HG03280 (cell line): ENCODE data around the gene CPM.

ENCODE experiments used
- ATAC-seq: cut with Tn5 transposase; IDR thresholded peaks from one replicate; pipeline ENCODE4 v1.9.1; 2021; ENCODE audit warnings: mild to moderate bottlenecking, moderate library complexity; ENCODE audit not compliant: unreplicated experiment

CPM gene

GRCh38 chr12:68880660-68881325, 52.2 kb downstream of the CPM start:
- no peak for ATAC-seq

GRCh38 chr12:68878846-68879245, 54.1 kb downstream of the CPM start:
- ATAC-seq = no peak

DNA sequence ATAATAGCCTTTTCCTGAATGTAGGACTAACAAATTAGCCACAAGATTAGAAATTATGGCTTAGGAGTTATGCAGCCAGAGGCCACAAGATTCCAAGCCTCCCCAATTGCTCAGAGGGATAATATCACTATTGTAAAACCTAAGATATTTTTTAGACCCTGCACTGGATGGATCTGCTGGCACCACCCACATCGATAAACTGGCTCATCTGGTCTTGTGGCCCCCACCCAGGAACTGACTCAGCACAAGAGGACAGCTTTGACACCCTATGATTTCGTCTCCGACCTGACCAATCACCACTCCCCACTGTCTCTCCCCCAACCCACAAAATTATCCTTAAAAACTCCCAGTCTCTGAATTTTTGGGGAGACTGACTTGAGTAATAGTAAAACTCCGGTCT, 54.7 kb downstream of the CPM start:
- ATAC-seq = no peak

DNA sequence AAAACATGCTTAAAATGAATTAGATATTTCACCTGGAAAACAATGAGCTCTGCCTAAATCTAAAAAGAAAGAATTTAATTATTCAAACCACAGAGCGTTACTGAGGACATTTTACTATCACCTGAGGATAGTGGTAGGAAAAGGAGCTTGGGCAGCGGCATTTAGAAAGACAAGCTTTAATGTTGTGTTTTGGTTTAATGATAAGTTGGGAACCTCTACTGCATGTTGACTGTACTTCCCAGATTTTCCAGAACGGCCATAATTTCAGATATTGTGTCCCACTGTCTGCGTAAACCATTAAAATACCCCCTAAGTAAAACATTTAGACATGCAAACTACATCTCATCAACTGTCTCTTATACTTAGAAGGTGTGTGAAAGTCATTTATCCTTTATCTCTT, 55.4 kb downstream of the CPM start:
- no peak for ATAC-seq

GRCh38 chr12:68876461-68876860, 56.5 kb downstream of the CPM start:
- ATAC-seq = no peak

- ATAC-seq = no peak
These were observed 59.7 kb downstream of the CPM start for GRCh38 chr12:68873316-68873715.

- no peak for ATAC-seq
These were observed 61.0 kb downstream of the CPM start for GRCh38 chr12:68871921-68872320.

GRCh38 chr12:68871396-68871795, 61.6 kb downstream of the CPM start:
- ATAC-seq = no peak

DNA sequence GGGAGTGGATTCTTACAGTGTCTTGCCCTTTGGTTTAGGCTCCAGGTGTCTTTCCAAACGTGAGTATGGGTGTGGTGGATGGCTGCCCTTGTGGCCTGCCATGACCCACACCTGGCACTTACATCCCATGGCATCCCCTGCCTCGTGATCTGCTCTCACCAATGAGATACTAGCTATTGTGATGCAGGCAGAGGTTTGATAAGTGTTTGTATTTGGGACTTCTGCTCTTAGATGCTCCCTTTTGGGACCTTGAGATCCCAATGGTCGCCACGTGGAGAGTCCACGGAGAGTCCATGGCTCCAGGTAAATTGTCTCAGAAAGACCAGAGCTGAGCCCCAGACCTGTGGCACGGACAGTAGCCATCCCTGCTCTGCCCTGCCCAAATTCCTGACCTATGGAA, 62.5 kb downstream of the CPM start:
- ATAC-seq = no peak

DNA sequence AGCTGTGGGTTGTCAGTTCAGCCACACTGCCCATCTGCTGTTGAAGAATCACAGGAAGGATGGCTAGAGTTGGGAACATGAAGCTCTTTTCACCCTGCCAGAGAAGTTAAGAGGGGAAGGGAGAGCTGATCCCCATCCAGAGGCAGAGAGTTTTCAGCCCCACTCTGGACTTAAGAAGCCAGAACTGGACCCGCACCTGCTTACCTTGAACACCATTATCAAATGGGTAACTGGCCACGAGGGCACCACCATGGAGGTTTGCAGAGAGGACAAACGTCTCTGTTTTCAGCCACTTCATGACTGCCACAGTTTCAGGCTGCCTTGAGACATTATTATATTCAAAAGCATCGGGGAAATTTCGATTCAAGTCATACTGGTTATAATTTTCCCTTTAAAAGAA, 63.0 kb downstream of the CPM start:
- no peak for ATAC-seq

- no peak for ATAC-seq
These were observed 64.8 kb downstream of the CPM start for GRCh38 chr12:68868043-68868790.

GRCh38 chr12:68867606-68868005, 65.4 kb downstream of the CPM start:
- no peak for ATAC-seq

DNA sequence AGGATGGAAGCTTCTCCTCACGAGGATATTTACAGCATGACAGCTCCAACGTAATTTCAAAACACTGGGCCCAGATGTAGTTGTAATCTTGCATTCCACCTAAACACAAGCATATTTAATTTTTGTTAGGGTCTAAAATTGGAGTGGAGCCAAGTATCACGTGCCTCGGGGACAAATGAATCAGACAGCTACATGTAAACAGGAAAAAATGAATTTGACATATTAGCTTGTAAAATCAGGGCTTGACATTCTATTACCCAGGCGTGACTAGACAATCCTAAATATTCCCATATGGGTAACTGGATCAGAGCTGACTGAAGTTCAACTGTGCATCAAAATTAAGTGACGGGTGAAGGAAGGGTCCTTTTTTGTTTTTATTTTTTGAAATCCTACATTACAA, 66.0 kb downstream of the CPM start:
- no peak for ATAC-seq

DNA sequence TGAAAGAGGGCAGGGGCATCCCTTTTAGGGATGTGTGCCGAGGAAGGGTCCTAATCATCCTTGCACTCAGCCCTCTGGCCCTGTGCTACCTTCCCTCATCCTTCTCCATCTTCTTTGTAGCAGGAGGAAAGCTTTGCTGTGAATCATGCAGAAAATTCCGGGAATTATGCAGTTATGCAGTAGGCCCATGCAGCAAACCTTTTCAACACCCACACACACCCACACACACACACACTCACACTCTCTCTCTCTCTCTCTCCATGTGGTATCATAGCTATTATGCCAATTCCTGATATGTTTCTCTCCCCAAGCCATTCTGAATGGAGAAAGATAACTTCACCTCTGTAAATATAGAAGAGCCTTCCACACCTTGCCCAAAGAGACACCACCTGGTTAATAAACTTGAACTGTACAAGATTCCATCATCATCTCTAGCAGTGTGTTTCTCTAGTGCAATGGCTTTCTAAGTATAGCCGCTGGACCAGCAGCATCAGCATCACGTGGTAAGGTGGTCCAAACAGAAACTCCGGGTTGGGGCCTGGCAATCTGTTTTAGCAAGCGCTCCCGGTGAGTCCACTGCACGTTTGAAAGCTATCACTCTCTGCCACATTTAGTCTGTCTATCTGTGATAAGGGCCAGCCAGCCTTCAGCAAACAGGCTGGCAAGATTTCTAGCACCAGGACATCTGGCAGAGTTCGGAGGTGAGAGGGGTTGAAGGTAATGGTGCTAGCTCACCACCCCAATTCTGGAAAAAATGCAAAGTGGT, 67.4 kb downstream of the CPM start:
- no peak for ATAC-seq

GRCh38 chr12:68864604-68865003, 68.4 kb downstream of the CPM start:
- no peak for ATAC-seq

- ATAC-seq = peak; percentile 92
These were observed 69.0 kb downstream of the CPM start for GRCh38 chr12:68863886-68864454.

- no peak for ATAC-seq
These were observed 69.7 kb downstream of the CPM start for GRCh38 chr12:68863109-68863770.

DNA sequence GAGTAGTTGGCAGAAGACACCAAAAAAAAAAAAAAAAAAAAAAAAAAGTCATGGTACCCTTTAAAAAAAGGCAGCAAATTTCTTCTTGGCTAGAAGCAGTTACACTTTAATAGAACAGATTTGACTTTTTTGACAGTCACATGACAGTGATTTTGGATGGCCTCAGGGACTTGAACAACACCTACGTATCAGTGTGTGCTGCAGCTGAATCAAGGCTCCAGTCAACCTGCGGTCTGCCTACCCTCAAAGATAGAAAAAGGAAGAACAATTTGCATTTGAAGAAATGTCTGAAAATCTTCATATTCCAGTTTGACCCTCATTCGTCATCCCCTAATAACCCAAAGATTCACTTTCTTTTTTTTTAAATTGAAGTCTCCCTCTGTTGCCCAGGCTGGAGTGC, 71.1 kb downstream of the CPM start:
- no peak for ATAC-seq

DNA sequence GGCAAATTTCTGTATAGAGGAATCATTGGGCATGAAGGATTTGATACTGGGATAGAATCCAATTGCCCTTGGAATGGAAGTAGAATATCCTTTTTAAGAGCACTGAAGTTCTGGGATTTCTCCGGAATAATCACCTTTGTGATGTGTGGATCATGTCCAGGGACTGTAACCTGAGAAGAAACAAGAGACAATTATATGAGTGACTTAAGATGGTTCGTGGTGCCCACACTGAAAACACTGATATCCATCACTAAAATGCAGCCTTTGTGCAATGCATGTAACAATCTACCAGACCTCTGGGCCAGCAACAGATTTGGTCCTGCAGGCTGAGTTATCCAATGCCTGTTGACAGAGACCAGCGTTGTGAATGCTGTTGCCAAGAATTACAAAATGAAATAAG, 76.5 kb downstream of the CPM start:
- no peak for ATAC-seq

DNA sequence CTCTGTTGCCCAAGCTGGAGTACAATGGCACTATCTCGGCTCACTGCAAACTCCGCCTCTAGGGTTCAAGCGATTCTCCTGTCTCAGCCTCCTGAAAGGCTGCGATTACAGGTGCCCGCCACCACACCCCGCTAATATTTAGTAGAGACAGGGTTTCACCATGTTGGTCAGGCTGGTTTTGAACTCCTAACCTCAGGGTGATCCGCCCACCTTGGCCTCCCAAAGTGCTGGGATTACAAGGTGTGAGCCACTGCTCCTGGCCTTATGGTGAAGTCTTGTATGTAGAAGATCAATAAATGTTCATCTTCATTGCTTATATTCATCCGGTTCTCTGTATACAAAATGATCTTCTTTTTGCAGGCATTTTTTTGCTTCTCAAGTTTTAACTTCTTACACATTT, 77.2 kb downstream of the CPM start:
- no peak for ATAC-seq

- no peak for ATAC-seq
These were observed 77.9 kb downstream of the CPM start for GRCh38 chr12:68855111-68855510.
